HepG2 (cell line): ENCODE data around the gene CTIF. TPM values are rescaled to one million over a fixed set of nuclear protein-coding genes. Genes with fewer than 3 reads are reported as not detected.

Experiments
- ATF5 ChIP-seq: sonication (generic); formaldehyde crosslinking; IDR thresholded peaks from 2 replicates; pipeline ENCODE4 v1.4.0; 2020; ENCODE audit warnings: mild to moderate bottlenecking, low read depth, missing genetic modification reagents
- CBFB ChIP-seq: sonication (generic); formaldehyde crosslinking; IDR thresholded peaks from 2 replicates; pipeline ENCODE4 v1.4.0; 2020; ENCODE audit warnings: missing genetic modification reagents
- FOXK1 ChIP-seq: sonication (generic); formaldehyde crosslinking; IDR thresholded peaks from 2 replicates; pipeline ENCODE4 v1.4.0; 2020; ENCODE audit warnings: low read depth, missing genetic modification reagents, borderline replicate concordance
- GPN1 ChIP-seq: sonication (generic); formaldehyde crosslinking; IDR thresholded peaks from 2 replicates; pipeline ENCODE4 v1.5.1; 2020; ENCODE audit warnings: missing genetic modification reagents, borderline replicate concordance
- ISX ChIP-seq: sonication (generic); formaldehyde crosslinking; conservative IDR thresholded peaks from 2 replicates; pipeline ENCODE4 v1.5.0; 2020; ENCODE audit warnings: missing genetic modification reagents
- KDM5A ChIP-seq: fragments of 200-600 bp; sonication (generic); IDR thresholded peaks from 2 replicates; pipeline ENCODE4 v1.7.0; 2018; ENCODE audit warnings: antibody characterized with exemption, mild to moderate bottlenecking, low read length, borderline replicate concordance
- MAFG ChIP-seq: sonication (generic); formaldehyde crosslinking; IDR thresholded peaks from 2 replicates; pipeline ENCODE4 v1.5.1; 2020; ENCODE audit warnings: mild to moderate bottlenecking, missing genetic modification reagents
- MTERF4 ChIP-seq: sonication (generic); formaldehyde crosslinking; IDR thresholded peaks from 2 replicates; pipeline ENCODE4 v1.8.0; 2023; ENCODE audit warnings: mild to moderate bottlenecking, missing genetic modification reagents
- SALL2 ChIP-seq: sonication (generic); formaldehyde crosslinking; IDR thresholded peaks from 2 replicates; pipeline ENCODE4 v1.8.1; 2023; ENCODE audit warnings: mild to moderate bottlenecking, missing genetic modification reagents, inconsistent platforms
- SATB2 ChIP-seq: sonication (generic); formaldehyde crosslinking; IDR thresholded peaks from 2 replicates; pipeline ENCODE4 v1.5.0; 2020; ENCODE audit warnings: missing genetic modification reagents
- SIX4 ChIP-seq: sonication (generic); formaldehyde crosslinking; IDR thresholded peaks from 2 replicates; pipeline ENCODE4 v1.4.0; 2020; ENCODE audit warnings: missing genetic modification reagents
- TCF7 ChIP-seq: sonication (generic); IDR thresholded peaks from 2 replicates; pipeline ENCODE4 v1.6.1; 2016; ENCODE audit warnings: antibody characterized with exemption, low read depth
- TEAD3 ChIP-seq: optimal IDR thresholded peaks from 2 replicates; pipeline ENCODE3; 2016; ENCODE audit warnings: borderline replicate concordance
- ZBTB43 ChIP-seq: sonication (generic); formaldehyde crosslinking; conservative IDR thresholded peaks from 2 replicates; pipeline ENCODE4 v1.4.0; 2020; ENCODE audit warnings: missing genetic modification reagents
- ZNF317 ChIP-seq: sonication (generic); formaldehyde crosslinking; IDR thresholded peaks from 2 replicates; pipeline ENCODE4 v1.5.0; 2020; ENCODE audit warnings: mild to moderate bottlenecking, missing genetic modification reagents
- ZNF367 ChIP-seq: sonication (generic); formaldehyde crosslinking; IDR thresholded peaks from 2 replicates; pipeline ENCODE4 v1.4.0; 2020; ENCODE audit warnings: missing genetic modification reagents, borderline replicate concordance
- ZNF781 ChIP-seq: sonication (generic); formaldehyde crosslinking; IDR thresholded peaks from 2 replicates; pipeline ENCODE4 v1.5.1; 2020; ENCODE audit warnings: borderline replicate concordance, mild to moderate bottlenecking, missing genetic modification reagents; ENCODE audit errors: not compliant biosample characterization
- ZSCAN21 ChIP-seq: sonication (generic); formaldehyde crosslinking; IDR thresholded peaks from 2 replicates; pipeline ENCODE4 v1.8.0; 2022; ENCODE audit warnings: mild to moderate bottlenecking, missing genetic modification reagents, moderate library complexity, borderline replicate concordance
- ZUFSP ChIP-seq: sonication (generic); formaldehyde crosslinking; IDR thresholded peaks from 2 replicates; pipeline ENCODE4 v1.9.0; 2021; ENCODE audit warnings: missing genetic modification reagents, mild to moderate bottlenecking, borderline replicate concordance
- polyA plus RNA-seq, 8 experiments: library from polyadenylated mRNA; depleted of rRNA in 3 of 8; stranded (reverse) in 7 of 8; unstranded in 1 of 8; fragments of >200 nt; fragmentation: Illumina TruSeq in 4 of 8; extraction: Trizol in 4 of 8; gene quantifications; 2 replicates each; pipeline versions ENCODE4 v1.2.1 to v1.2.3, GENCODE V29; 2011 to 2016; ENCODE audit warnings: low read depth in 4 of 8, missing spikeins in 1 of 8, mixed read lengths in 1 of 8; ENCODE audit not compliant: insufficient read depth in 1 of 8
- total RNA-seq, 5 experiments: library from RNA; depleted of rRNA; stranded (reverse); fragments of >200 nt; fragmentation: Illumina TruSeq; extraction: Trizol; gene quantifications; 2 replicates each; pipeline ENCODE4 v1.2.3, GENCODE V29; 2016; ENCODE audit warnings: low read depth in 1 of 5
- TF ChIP-seq, protein P1 (sequence below): sonication (generic); formaldehyde crosslinking; IDR thresholded peaks from 2 replicates; pipeline ENCODE4 v1.5.1; 2020; ENCODE audit warnings: mild to moderate bottlenecking, missing genetic modification reagents, moderate library complexity
- TF ChIP-seq, protein P2 (sequence below): sonication (generic); formaldehyde crosslinking; IDR thresholded peaks from 2 replicates; pipeline ENCODE4 v1.4.0; 2020; ENCODE audit warnings: missing genetic modification reagents

The CTIF gene
- total and polyA plus RNA-seq, 2 of the 13 experiments (the other 11 are each of a cell fraction or from before 2014, with no cell fraction given) = 18.2 to 28.0 TPM

DNA sequence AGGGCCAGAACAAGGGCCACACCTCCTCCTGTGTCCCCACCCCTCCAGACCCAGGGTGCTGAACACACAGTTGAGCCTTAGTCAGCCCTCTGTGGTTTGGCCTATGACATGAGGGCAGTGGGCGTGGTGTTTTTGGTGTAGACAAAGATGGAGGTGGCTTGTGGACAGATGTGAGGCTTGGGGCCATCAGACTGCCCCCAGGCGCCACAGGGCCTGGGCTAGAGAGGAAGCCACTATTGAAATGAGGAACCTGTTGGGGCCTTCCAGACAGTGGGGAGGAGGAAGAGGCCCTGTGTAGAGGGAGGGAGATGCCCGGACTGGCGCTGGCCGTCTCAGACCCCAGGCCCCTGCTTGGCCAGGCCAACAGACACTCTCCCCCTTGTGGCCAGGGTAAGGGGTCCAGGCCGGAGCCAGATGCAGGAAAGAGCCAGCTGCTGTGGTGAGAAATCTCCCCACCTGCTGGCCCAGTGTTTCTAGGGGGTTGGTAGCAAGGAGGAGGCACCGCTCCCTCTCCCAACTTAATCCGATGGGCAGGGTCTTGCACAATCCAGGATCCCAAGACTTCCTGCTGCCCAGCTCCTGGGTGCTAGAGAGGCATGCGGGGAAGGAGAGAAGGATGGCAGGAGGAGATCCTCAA, 358.2 kb downstream of the CTIF start (continued):
- TF ChIP-seq, protein P1, sequence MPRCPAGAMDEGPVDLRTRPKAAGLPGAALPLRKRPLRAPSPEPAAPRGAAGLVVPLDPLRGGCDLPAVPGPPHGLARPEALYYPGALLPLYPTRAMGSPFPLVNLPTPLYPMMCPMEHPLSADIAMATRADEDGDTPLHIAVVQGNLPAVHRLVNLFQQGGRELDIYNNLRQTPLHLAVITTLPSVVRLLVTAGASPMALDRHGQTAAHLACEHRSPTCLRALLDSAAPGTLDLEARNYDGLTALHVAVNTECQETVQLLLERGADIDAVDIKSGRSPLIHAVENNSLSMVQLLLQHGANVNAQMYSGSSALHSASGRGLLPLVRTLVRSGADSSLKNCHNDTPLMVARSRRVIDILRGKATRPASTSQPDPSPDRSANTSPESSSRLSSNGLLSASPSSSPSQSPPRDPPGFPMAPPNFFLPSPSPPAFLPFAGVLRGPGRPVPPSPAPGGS (CRISPR knock-in tag) = no peak
- TF ChIP-seq ZNF367 (CRISPR knock-in tag) (no peak), FOXK1 (peak; percentile 23; the same call in 1 of the 2 replicates), MAFG (no peak), SALL2 (CRISPR knock-in tag) (no peak), KDM5A (peak; percentile 58; the same call in 1 of the 2 replicates), ZNF781 (CRISPR knock-in tag) (peak; percentile 32), ISX (CRISPR knock-in tag) (no peak), ATF5 (CRISPR knock-in tag) (no peak), TEAD3 (no peak), ZBTB43 (CRISPR knock-in tag) (0 out of 2 replicates have a peak, but pooled peaks have one; percentile 7), MTERF4 (CRISPR knock-in tag) (no peak; the same call in 1 of the 2 replicates), GPN1 (CRISPR knock-in tag) (no peak), ZNF317 (no peak), SATB2 (no peak), CBFB (CRISPR knock-in tag) (peak; percentile 92), SIX4 (CRISPR knock-in tag) (no peak), ZSCAN21 (no peak; the same call in 1 of the 2 replicates), TCF7 (0 out of 2 replicates have a peak, but pooled peaks have one; percentile 23), ZUFSP (CRISPR knock-in tag) (no peak)
- TF ChIP-seq, protein P2, sequence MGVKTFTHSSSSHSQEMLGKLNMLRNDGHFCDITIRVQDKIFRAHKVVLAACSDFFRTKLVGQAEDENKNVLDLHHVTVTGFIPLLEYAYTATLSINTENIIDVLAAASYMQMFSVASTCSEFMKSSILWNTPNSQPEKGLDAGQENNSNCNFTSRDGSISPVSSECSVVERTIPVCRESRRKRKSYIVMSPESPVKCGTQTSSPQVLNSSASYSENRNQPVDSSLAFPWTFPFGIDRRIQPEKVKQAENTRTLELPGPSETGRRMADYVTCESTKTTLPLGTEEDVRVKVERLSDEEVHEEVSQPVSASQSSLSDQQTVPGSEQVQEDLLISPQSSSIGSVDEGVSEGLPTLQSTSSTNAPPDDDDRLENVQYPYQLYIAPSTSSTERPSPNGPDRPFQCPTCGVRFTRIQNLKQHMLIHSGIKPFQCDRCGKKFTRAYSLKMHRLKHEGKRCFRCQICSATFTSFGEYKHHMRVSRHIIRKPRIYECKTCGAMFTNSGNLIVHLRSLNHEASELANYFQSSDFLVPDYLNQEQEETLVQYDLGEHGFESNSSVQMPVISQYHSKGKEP (CRISPR knock-in tag) = no peak
